ENCODE measurements around the gene COL5A2.

The COL5A2 gene

GRCh38 chr2:189179570-189179950, at the start of gene COL5A2:
COL5A2 (minus strand) TSS chr2:189179761; CDS start chr2:189179604, 157 bp downstream.
- Histone ChIP-seq H3K4me3 (IDR thresholded peaks at IDR 0.05; ENCODE audit: insufficient read depth, low read depth, low read length) (no peak within 1 kb of the TSS), H3K27ac (no peak within 1 kb of the TSS), H3K4me2 (no peak within 1 kb of the TSS), H3K79me2 (ENCODE audit: insufficient read depth, low read depth) (no peaks in the 10 kb centered on the region), H2AFZ (ENCODE audit: low read depth) (no peak within 1 kb of the TSS), H3K9ac (no peak within 1 kb of the TSS), H3K36me3 (ENCODE audit: insufficient read depth) (no peaks in the 10 kb centered on the region), H3K27me3 (ENCODE audit: insufficient read depth, low read depth) (no peaks in the 10 kb centered on the region), H4K20me1 (ENCODE audit: insufficient read depth) (no peaks in the 10 kb centered on the region), H3K4me1 (ENCODE audit: low read depth, poor library complexity, severe bottlenecking) (no peaks in the 10 kb centered on the region)
- no peak for TF ChIP-seq CTCF (conservative IDR thresholded peaks at IDR 0.05; ENCODE audit: low read depth, low read length)

GRCh38 chr2:189226017-189226416, 46.5 kb upstream of the COL5A2 start:
- Histone ChIP-seq H3K27ac (no peak overlapping the region), H3K79me2 (ENCODE audit: insufficient read depth, low read depth) (no peaks in the 10 kb centered on the region), H2AFZ (ENCODE audit: low read depth) (no peak overlapping the region), H4K20me1 (ENCODE audit: insufficient read depth) (no peaks in the 10 kb centered on the region; the same call in 1 of the 2 replicates), H3K4me2 (no peak overlapping the region), H3K36me3 (ENCODE audit: insufficient read depth) (no peaks in the 10 kb centered on the region), H3K9ac (no peak overlapping the region), H3K4me1 (ENCODE audit: low read depth, poor library complexity, severe bottlenecking) (no peaks in the 10 kb centered on the region), H3K27me3 (ENCODE audit: insufficient read depth, low read depth) (no peaks in the 10 kb centered on the region), H3K4me3 (IDR thresholded peaks at IDR 0.05; ENCODE audit: insufficient read depth, low read depth, low read length) (no peak overlapping the region)
- TF ChIP-seq CTCF (conservative IDR thresholded peaks at IDR 0.05; ENCODE audit: low read depth, low read length): no peak

GRCh38 chr2:189225032-189225431, 45.5 kb upstream of the COL5A2 start:
- Histone ChIP-seq H3K27me3 (ENCODE audit: insufficient read depth, low read depth) (no peaks in the 10 kb centered on the region), H3K4me2 (no peak overlapping the region), H3K4me1 (ENCODE audit: low read depth, poor library complexity, severe bottlenecking) (no peaks in the 10 kb centered on the region), H3K4me3 (IDR thresholded peaks at IDR 0.05; ENCODE audit: insufficient read depth, low read depth, low read length) (no peak overlapping the region), H3K9ac (no peak overlapping the region), H2AFZ (ENCODE audit: low read depth) (no peak overlapping the region), H3K36me3 (ENCODE audit: insufficient read depth) (no peaks in the 10 kb centered on the region), H4K20me1 (ENCODE audit: insufficient read depth) (no peaks in the 10 kb centered on the region; the same call in 1 of the 2 replicates), H3K27ac (no peak overlapping the region), H3K79me2 (ENCODE audit: insufficient read depth, low read depth) (no peaks in the 10 kb centered on the region)
- TF ChIP-seq CTCF (conservative IDR thresholded peaks at IDR 0.05; ENCODE audit: low read depth, low read length): no peak

GRCh38 chr2:189222468-189223105, 43.0 kb upstream of the COL5A2 start:
- Histone ChIP-seq H3K4me3 (IDR thresholded peaks at IDR 0.05; ENCODE audit: insufficient read depth, low read depth, low read length) (no peak overlapping the region), H3K4me2 (no peak overlapping the region)

More at GRCh38 chr2:189222468-189223105, 43.0 kb upstream of the COL5A2 start:
- no peak for TF ChIP-seq CTCF (conservative IDR thresholded peaks at IDR 0.05; ENCODE audit: low read depth, low read length)
- H3K27ac ChIP-seq: no peak overlapping the region
- no peaks in the 10 kb centered on the region; the same call in 1 of the 2 replicates for H4K20me1 ChIP-seq (ENCODE audit: insufficient read depth)
- no peaks in the 10 kb centered on the region for H3K36me3 ChIP-seq (ENCODE audit: insufficient read depth)
- no peak overlapping the region for H2AFZ ChIP-seq (ENCODE audit: low read depth)
- no peaks in the 10 kb centered on the region for H3K79me2 ChIP-seq (ENCODE audit: insufficient read depth, low read depth)
- H3K27me3 ChIP-seq (ENCODE audit: insufficient read depth, low read depth): no peaks in the 10 kb centered on the region
- no peaks in the 10 kb centered on the region for H3K4me1 ChIP-seq (ENCODE audit: low read depth, poor library complexity, severe bottlenecking)
- H3K9ac ChIP-seq: no peak overlapping the region

Data from KMS-11 (cell line).